Type B pancreatic cell (in vitro differentiated cells): ENCODE results near the gene SBK1. TPM values are rescaled to one million over a fixed set of nuclear protein-coding genes. Genes with fewer than 3 reads are reported as not detected.

Experiments
- DNase-seq: peaks from one replicate; pipeline ENCODE4 v3.0.0; 2021; ENCODE audit warnings: mixed read lengths; ENCODE audit not compliant: unreplicated experiment; ENCODE audit errors: extremely low spot score
- H3K27ac Mint-ChIP-seq: 2 replicates; pipeline ENCODE4 v1.8.0; 2021; ENCODE audit warnings: mild to moderate bottlenecking, mixed read lengths
- H3K27me3 Mint-ChIP-seq: 2 replicates; pipeline ENCODE4 v1.8.0; 2021; ENCODE audit warnings: mixed read lengths
- H3K36me3 Mint-ChIP-seq: 2 replicates; pipeline ENCODE4 v1.8.0; 2021; ENCODE audit warnings: mixed read lengths
- H3K4me1 Mint-ChIP-seq: one replicate; pipeline ENCODE4 v1.8.0; 2021; ENCODE audit warnings: mixed read lengths; ENCODE audit not compliant: unreplicated experiment
- H3K4me3 Mint-ChIP-seq: 2 replicates; pipeline ENCODE4 v1.8.0; 2021; ENCODE audit warnings: mild to moderate bottlenecking, mixed read lengths
- H3K9me3 Mint-ChIP-seq: 2 replicates; pipeline ENCODE4 v1.8.0; 2021; ENCODE audit warnings: mixed read lengths
- total RNA-seq: library from RNA; stranded (reverse); gene quantifications from 2 replicates; pipeline ENCODE4 v1.2.1, GENCODE V29; 2021; ENCODE audit warnings: low replicate concordance
- TF ChIP-seq, protein P1 (sequence below): fragments of 200-600 bp; sonication (generic); conservative IDR thresholded peaks from 2 replicates; pipeline ENCODE4 v1.5.0; 2021; ENCODE audit warnings: antibody characterized with exemption, mild to moderate bottlenecking

The SBK1 gene
- total RNA-seq, 1 donor from 2014 or later = 31.9 TPM

DNA sequence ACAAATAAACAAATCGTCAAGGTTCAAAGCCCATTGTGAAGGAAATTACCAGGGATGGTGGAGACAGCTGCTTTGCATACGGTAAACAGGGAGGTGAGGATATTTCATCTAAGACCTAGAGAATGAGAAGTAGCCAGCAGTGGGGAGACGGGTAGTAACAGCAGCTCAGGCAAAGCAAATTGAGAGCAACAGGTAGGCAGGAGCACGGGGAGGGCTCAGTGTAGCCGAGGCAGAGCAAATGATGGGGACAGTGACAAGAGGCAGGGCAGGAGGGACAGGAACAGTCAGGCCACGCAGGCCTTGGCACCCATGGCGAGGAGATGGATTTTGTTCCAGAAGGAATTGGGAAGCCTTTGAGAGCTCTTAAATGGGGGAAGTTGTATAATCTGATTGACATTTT, 29.0 kb upstream of the SBK1 start:
- Mint-ChIP-seq H3K4me1 (peaks cover 8% of the 10 kb centered on the region), H3K9me3 (no peaks in the 10 kb centered on the region), H3K27me3 (peaks cover 19% of the 10 kb centered on the region), H3K27ac (no peak overlapping the region), H3K36me3 (no peaks in the 10 kb centered on the region), H3K4me3 (no peak overlapping the region)
- no peak for DNase-seq
- TF ChIP-seq, protein P1, sequence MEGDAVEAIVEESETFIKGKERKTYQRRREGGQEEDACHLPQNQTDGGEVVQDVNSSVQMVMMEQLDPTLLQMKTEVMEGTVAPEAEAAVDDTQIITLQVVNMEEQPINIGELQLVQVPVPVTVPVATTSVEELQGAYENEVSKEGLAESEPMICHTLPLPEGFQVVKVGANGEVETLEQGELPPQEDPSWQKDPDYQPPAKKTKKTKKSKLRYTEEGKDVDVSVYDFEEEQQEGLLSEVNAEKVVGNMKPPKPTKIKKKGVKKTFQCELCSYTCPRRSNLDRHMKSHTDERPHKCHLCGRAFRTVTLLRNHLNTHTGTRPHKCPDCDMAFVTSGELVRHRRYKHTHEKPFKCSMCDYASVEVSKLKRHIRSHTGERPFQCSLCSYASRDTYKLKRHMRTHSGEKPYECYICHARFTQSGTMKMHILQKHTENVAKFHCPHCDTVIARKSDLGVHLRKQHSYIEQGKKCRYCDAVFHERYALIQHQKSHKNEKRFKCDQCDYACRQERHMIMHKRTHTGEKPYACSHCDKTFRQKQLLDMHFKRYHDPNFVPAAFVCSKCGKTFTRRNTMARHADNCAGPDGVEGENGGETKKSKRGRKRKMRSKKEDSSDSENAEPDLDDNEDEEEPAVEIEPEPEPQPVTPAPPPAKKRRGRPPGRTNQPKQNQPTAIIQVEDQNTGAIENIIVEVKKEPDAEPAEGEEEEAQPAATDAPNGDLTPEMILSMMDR = no peak

DNA sequence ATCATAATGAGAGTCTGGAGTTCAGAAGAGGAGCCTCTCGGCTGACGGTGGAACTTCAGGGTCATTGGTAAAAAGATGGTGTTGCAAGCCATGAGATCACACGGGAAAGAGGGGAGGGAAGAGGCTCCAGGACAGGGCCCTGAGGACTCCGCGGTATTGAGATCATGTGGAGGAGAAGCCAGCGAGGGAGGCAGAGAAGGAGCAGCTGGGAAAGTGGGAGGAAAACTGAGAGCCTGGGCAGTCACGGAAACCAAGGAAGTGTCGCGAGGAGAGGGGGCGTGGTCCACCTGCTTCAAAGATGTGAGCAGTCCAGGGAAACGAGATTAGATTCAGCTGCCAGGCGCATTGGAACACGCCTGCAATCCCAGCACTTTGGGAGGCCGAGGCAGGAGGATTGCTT, 27.7 kb upstream of the SBK1 start:
- H3K9me3 Mint-ChIP-seq = no peaks in the 10 kb centered on the region
- H3K36me3 Mint-ChIP-seq = no peaks in the 10 kb centered on the region
- peaks cover 17% of the 10 kb centered on the region for H3K27me3 Mint-ChIP-seq
- TF ChIP-seq, protein P1 = no peak
- DNase-seq = no peak
- H3K4me1 Mint-ChIP-seq = peaks cover 6% of the 10 kb centered on the region
- no peak overlapping the region for H3K4me3 Mint-ChIP-seq
- no peak overlapping the region for H3K27ac Mint-ChIP-seq

DNA sequence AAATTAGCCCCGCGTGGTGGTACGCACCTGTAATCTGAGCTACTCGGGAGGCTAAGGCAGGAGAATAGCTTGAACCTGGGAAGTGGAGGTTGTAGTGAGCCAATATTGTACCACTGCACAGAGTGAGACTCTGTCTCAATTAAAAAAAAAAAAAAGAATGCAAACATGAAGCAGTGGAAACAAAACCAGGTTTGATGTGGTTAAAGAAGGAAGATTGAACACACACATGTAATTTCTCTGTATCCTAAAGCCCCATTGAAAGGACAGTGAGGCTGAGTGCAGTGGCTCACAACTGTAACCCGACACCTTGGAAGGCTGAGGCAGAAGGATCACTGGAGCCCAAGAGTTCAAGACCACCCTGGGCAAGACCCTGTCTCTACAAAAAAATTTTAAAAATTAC, 26.5 kb upstream of the SBK1 start:
- no peak overlapping the region for H3K4me3 Mint-ChIP-seq
- H3K27me3 Mint-ChIP-seq = peaks cover 12% of the 10 kb centered on the region
- H3K27ac Mint-ChIP-seq = no peak overlapping the region
- no peaks in the 10 kb centered on the region for H3K9me3 Mint-ChIP-seq
- peaks cover 4% of the 10 kb centered on the region for H3K4me1 Mint-ChIP-seq
- DNase-seq = no peak
- H3K36me3 Mint-ChIP-seq = no peaks in the 10 kb centered on the region
- TF ChIP-seq, protein P1 = no peak

DNA sequence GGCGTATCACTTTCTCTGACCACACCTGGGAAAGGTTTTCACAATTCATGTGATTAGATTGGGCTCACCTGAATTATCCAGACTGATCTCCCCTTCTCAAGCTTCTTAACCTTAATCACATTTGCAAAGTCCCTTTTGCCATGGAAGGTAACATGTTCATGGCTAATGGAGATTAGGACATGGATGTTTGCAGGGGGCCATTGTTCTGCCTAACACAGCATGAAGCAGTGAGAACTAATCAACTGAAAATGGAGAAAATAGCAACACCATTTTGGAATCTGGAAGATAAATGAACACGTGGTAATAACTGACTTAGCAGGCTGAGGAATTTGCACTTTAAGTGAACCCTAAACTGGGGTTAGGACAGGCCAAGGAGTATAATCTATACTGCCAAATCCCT, 25.0 kb upstream of the SBK1 start:
- Mint-ChIP-seq H3K27ac (no peak overlapping the region), H3K9me3 (no peaks in the 10 kb centered on the region), H3K4me1 (peaks cover 4% of the 10 kb centered on the region), H3K36me3 (no peaks in the 10 kb centered on the region), H3K27me3 (peaks cover 6% of the 10 kb centered on the region), H3K4me3 (no peak overlapping the region)
- no peak for DNase-seq
- TF ChIP-seq, protein P1 = no peak

DNA sequence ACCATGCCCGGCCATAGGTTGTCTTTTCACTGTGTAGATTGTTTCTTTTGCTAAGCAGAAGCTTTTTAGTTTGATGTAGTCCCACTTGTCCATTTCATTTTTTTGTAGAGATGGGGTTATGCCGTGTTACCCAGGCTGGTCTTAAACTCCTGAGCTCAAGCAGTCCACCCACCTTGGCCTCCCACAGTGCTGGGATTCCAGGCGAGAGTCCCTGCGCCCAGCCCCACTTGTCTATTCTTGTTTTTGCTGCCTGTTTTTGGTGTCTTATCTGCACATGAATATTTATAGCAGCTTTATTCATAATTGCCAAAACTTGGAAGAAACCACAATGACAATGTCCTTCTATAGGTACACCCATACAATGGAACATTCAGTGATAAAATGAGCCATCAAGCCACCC, 18.8 kb upstream of the SBK1 start:
- H3K27me3 Mint-ChIP-seq = peaks cover 37% of the 10 kb centered on the region

More for the DNA sequence above, 18.8 kb upstream of the SBK1 start:
- TF ChIP-seq, protein P1 = no peak
- no peak for DNase-seq
- H3K4me1 Mint-ChIP-seq = peaks cover 5% of the 10 kb centered on the region
- H3K4me3 Mint-ChIP-seq = no peak overlapping the region
- H3K27ac Mint-ChIP-seq = no peak overlapping the region
- no peaks in the 10 kb centered on the region for H3K9me3 Mint-ChIP-seq
- no peaks in the 10 kb centered on the region for H3K36me3 Mint-ChIP-seq
